ENCODE data around the gene TRMU. TPM values are rescaled to one million over a fixed set of nuclear protein-coding genes. Genes with fewer than 3 reads are reported as not detected.

Gene TRMU
- total RNA-seq, 1 experiment from 2014 or later: 73.9 TPM

- intact Hi-C loops (cut with micrococcal nuclease; ENCODE audit: unreplicated experiment): no loop called here
- CTCF ChIA-PET: no interaction called here
- H3K4me3 ChIP-seq (ENCODE audit: low read depth, low read length): no peak overlapping the region
- Mint-ChIP-seq H3K27me3 (ENCODE audit: insufficient read depth, unreplicated experiment) (no peaks in the 10 kb centered on the region), H3K9me3 (ENCODE audit: unreplicated experiment) (no peaks in the 10 kb centered on the region), H3K4me3 (ENCODE audit: unreplicated experiment) (no peak overlapping the region), H3K27ac (ENCODE audit: unreplicated experiment) (peak overlapping the region; percentile 43), H3K4me1 (ENCODE audit: low read depth, unreplicated experiment) (peaks cover 24% of the 10 kb centered on the region), H3K36me3 (ENCODE audit: insufficient read depth, unreplicated experiment) (peaks cover 75% of the 10 kb centered on the region)
- no TSS peak for BruUV-seq (replicated peaks)
- POLR2A ChIA-PET: interaction anchor here (0.6 kb wide), 1 partner anchor 705 kb away, joined by 8 read pairs; no protein-coding TSS in a partner anchor
- TF ChIP-seq CTCF (IDR thresholded peaks at IDR 0.05; ENCODE audit: insufficient read depth in 1 of 2, low read depth in 1 of 2, low read length in 1 of 2, severe bottlenecking in 1 of 2, unreplicated experiment in 1 of 2): no peak
- no peak for DNase-seq
- no peaks in the 10 kb centered on the region for H3K27me3 ChIP-seq (replicated peaks; ENCODE audit: control insufficient read depth, insufficient read depth, low read length)
- no peaks in the 10 kb centered on the region for H3K9me3 ChIP-seq
- no peaks in the 10 kb centered on the region for H3K36me3 ChIP-seq (ENCODE audit: control insufficient read depth, insufficient read depth, low read length)
- H3K4me1 ChIP-seq: no peaks in the 10 kb centered on the region
Observed at GRCh38 chr22:46303347-46303965, 32.1 kb upstream of the TRMU start.

- no peaks in the 10 kb centered on the region for H3K4me1 Mint-ChIP-seq (ENCODE audit: low read depth, unreplicated experiment)
- peaks cover 69% of the 10 kb centered on the region for H3K36me3 Mint-ChIP-seq (ENCODE audit: insufficient read depth, unreplicated experiment)
- no peak overlapping the region for H3K4me3 ChIP-seq (ENCODE audit: low read depth, low read length)
- no peak overlapping the region for H3K27ac Mint-ChIP-seq (ENCODE audit: unreplicated experiment)
- H3K27me3 ChIP-seq (replicated peaks; ENCODE audit: control insufficient read depth, insufficient read depth, low read length): no peaks in the 10 kb centered on the region
- H3K27me3 Mint-ChIP-seq (ENCODE audit: insufficient read depth, unreplicated experiment): no peaks in the 10 kb centered on the region
- H3K4me3 Mint-ChIP-seq (ENCODE audit: unreplicated experiment): no peak overlapping the region
- ChIA-PET POLR2A (no interaction called here), CTCF (no interaction called here)
- H3K9me3 ChIP-seq: no peaks in the 10 kb centered on the region
- TSS peak; percentile 50 for BruUV-seq (replicated peaks)
- TF ChIP-seq CTCF (IDR thresholded peaks at IDR 0.05; ENCODE audit: insufficient read depth in 1 of 2, low read depth in 1 of 2, low read length in 1 of 2, severe bottlenecking in 1 of 2, unreplicated experiment in 1 of 2): no peak
- intact Hi-C loops (cut with micrococcal nuclease; ENCODE audit: unreplicated experiment): no loop called here
- H3K4me1 ChIP-seq: no peaks in the 10 kb centered on the region
- DNase-seq: no peak
- no peaks in the 10 kb centered on the region for H3K9me3 Mint-ChIP-seq (ENCODE audit: unreplicated experiment)
- H3K36me3 ChIP-seq (ENCODE audit: control insufficient read depth, insufficient read depth, low read length): no peaks in the 10 kb centered on the region
Observed at GRCh38 chr22:46308283-46308988, 27.1 kb upstream of the TRMU start.

- H3K4me3 Mint-ChIP-seq (ENCODE audit: unreplicated experiment): no peak overlapping the region
- H3K36me3 Mint-ChIP-seq (ENCODE audit: insufficient read depth, unreplicated experiment): peaks cover 68% of the 10 kb centered on the region
- no TSS peak for BruUV-seq (replicated peaks)
- DNase-seq: no peak
- no peaks in the 10 kb centered on the region for H3K36me3 ChIP-seq (ENCODE audit: control insufficient read depth, insufficient read depth, low read length)
- no peak overlapping the region for H3K4me3 ChIP-seq (ENCODE audit: low read depth, low read length)
- H3K27me3 ChIP-seq (replicated peaks; ENCODE audit: control insufficient read depth, insufficient read depth, low read length): no peaks in the 10 kb centered on the region
- no peaks in the 10 kb centered on the region for H3K9me3 Mint-ChIP-seq (ENCODE audit: unreplicated experiment)
- no peaks in the 10 kb centered on the region for H3K4me1 Mint-ChIP-seq (ENCODE audit: low read depth, unreplicated experiment)
- no peaks in the 10 kb centered on the region for H3K9me3 ChIP-seq
- ChIA-PET CTCF (no interaction called here), POLR2A (no interaction called here)
- H3K4me1 ChIP-seq: no peaks in the 10 kb centered on the region
- no peaks in the 10 kb centered on the region for H3K27me3 Mint-ChIP-seq (ENCODE audit: insufficient read depth, unreplicated experiment)
- no peak for TF ChIP-seq CTCF (IDR thresholded peaks at IDR 0.05; ENCODE audit: insufficient read depth in 1 of 2, low read depth in 1 of 2, low read length in 1 of 2, severe bottlenecking in 1 of 2, unreplicated experiment in 1 of 2)
- no peak overlapping the region for H3K27ac Mint-ChIP-seq (ENCODE audit: unreplicated experiment)
- intact Hi-C loops (cut with micrococcal nuclease; ENCODE audit: unreplicated experiment): no loop called here
Observed at GRCh38 chr22:46309526-46310085, 25.9 kb upstream of the TRMU start.

Data from Caco-2 (cell line).